ENCODE data around the gene TMEM128. TPM values are rescaled to one million over a fixed set of nuclear protein-coding genes. Genes with fewer than 3 reads are reported as not detected.
"Not testable (repeated sequence)": the region's sequence is repeated elsewhere in the genome, so short reads cannot be mapped to it uniquely, and the experiment has no call there.

The TMEM128 gene
- 19.0 TPM for polyA plus RNA-seq (ENCODE audit: insufficient read length)

GRCh38 chr4:4248029-4248884, at the start of gene TMEM128:
TSS of gene TMEM128 (minus strand) at chr4:4248223. CDS start at chr4:4248202, 21 bp downstream.
- peak; percentile 97 for DNase-seq

GRCh38 chr4:4296283-4296846, 48.3 kb upstream of the TMEM128 start:
- DNase-seq, result no peak

- DNase-seq, result no peak
These were observed 45.3 kb upstream of the TMEM128 start for GRCh38 chr4:4293279-4293678.

- peak; percentile 95 for DNase-seq
These were observed 42.2 kb upstream of the TMEM128 start, which contains the start of the genes LYAR and ZBTB49 for GRCh38 chr4:4289941-4290850. TSS of gene LYAR (minus strand) at chr4:4290154. CDS start at chr4:4283742, 6,412 bp downstream. TSS of gene ZBTB49 (plus strand) at chr4:4290251. CDS start at chr4:4299946, 9,695 bp downstream.

- DNase-seq, result no peak
These were observed 41.5 kb upstream of the TMEM128 start for GRCh38 chr4:4289597-4289940.

- DNase-seq, result no peak
These were observed 41.0 kb upstream of the TMEM128 start for GRCh38 chr4:4289055-4289454.

- no peak for DNase-seq
These were observed 40.1 kb upstream of the TMEM128 start for GRCh38 chr4:4288098-4288497.

- DNase-seq, result no peak
These were observed 37.0 kb upstream of the TMEM128 start for GRCh38 chr4:4284827-4285618.

GRCh38 chr4:4281787-4282186, 33.8 kb upstream of the TMEM128 start:
- no peak for DNase-seq

- no peak for DNase-seq
These were observed 29.5 kb upstream of the TMEM128 start for GRCh38 chr4:4277531-4277930.

GRCh38 chr4:4274226-4274625, 26.2 kb upstream of the TMEM128 start:
- DNase-seq, result no peak

GRCh38 chr4:4271912-4272311, 23.9 kb upstream of the TMEM128 start:
- no peak for DNase-seq

GRCh38 chr4:4270529-4270928, 22.5 kb upstream of the TMEM128 start:
- no peak for DNase-seq

- no peak for DNase-seq
These were observed 21.8 kb upstream of the TMEM128 start for GRCh38 chr4:4269856-4270255.

GRCh38 chr4:4269331-4269731, 21.3 kb upstream of the TMEM128 start:
- no peak for DNase-seq

GRCh38 chr4:4268776-4269175, 20.8 kb upstream of the TMEM128 start:
- no peak for DNase-seq

- DNase-seq, result no peak
These were observed 20.0 kb upstream of the TMEM128 start for GRCh38 chr4:4267981-4268380.

- no peak for DNase-seq
These were observed 12.2 kb upstream of the TMEM128 start for GRCh38 chr4:4260185-4260751.

GRCh38 chr4:4259484-4260100, 11.6 kb upstream of the TMEM128 start:
- no peak for DNase-seq

- DNase-seq, result not testable (repeated sequence)
These were observed 9.7 kb upstream of the TMEM128 start for GRCh38 chr4:4257705-4258104.

- DNase-seq, result no peak
These were observed 8.8 kb upstream of the TMEM128 start for GRCh38 chr4:4256799-4257198.

Measured in hindlimb muscle (tissue), 1 donor.